ENCODE data around the gene PRSS53.

Gene PRSS53

GRCh38 chr16:31055613-31056012 is 33.1 kb downstream of the PRSS53 start:
- DNase-seq (ENCODE audit: insufficient read length, low spot score) (no peak), FAIRE-seq (no peak)

- DNase-seq (ENCODE audit: insufficient read length, low spot score) (no peak), FAIRE-seq (no peak)
Observed at GRCh38 chr16:31052114-31052513, 36.6 kb downstream of the PRSS53 start.

DNA sequence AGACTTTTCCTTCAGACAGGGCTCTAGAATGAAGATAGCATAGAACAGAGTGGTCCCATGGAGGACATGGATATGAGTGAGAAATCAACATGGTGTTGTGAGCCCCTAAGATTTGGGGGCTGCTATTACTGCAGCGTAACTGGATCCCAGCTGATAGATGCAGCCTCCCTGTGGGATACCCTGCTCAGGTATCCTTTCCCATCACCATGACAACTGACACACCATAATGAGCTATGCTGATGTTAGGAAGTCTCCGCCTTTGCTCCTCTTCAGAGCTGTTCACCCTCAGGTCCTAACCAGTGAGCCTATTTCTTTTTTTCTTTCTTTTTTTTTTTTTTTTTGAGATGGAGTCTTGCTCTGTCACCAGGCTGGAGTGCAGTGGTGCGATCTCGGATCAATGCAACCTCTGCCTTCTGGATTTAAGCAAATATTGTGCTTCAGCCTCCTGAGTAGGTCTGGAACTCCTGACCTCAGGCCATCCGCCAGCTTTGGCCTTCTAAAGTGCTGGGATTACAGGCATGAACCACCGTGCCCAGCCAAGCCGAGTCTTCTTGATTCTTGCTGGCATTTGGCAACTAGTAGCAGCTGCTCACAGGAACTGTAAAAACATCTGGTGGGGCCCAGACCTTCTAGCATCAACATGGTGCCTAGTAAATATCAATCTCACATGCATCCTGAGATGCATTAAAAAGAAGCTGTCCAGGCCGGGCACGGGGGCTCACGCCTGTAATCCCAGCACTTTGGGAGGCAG is 38.3 kb downstream of the PRSS53 start:
- DNase-seq (ENCODE audit: insufficient read length, low spot score): no peak

DNA sequence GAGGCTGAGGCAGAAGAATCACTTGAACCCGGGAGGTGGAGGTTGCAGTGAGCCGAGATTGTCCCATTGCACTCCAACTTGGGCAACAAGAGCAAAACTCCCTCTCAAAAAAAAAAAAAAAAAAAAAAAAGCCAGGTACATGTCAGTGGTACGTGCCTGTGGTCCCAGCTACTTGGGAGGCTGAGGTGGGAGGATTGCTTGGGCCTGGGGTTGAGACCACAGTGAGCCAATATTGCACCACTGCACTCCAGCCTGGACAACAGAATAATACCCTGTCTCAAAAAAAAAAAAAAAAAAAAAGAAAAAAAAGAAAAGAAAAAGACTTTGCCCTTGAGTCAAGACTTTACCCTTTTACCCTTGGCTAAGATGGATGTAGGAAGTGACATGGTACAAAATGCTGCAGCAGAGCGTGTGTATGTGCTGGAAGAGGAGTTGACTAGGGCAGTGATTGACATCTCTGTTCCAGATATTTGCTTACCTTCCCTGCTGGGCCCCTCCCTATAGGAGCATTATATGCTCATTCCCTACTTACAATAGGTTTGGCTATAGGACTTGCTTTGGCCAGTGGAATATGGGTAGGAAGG is 44.8 kb downstream of the PRSS53 start:
- no peak for FAIRE-seq

More for the DNA sequence above, 38.3 kb downstream of the PRSS53 start:
- no peak for FAIRE-seq

DNA sequence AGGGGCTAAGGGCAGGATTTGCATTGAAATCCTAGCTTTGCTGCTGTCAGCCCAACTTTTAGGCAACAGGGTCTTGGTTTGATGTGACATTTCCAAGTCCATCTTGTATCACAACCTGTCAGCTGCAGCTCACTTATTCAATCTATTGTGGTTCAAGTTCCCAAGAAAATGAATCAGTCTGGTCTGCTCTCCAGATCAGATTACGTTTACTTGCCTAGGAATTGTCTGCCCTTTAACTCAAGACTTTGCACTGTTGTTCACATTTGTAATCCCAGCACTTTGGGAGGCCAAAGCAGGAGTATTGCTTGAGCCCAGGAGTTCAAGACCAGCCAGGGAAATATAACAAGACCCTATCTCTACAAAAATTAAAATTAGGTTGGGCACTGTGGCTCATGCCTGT is 45.4 kb downstream of the PRSS53 start:
- no peak for DNase-seq (ENCODE audit: insufficient read length, low spot score)

More for the DNA sequence above, 44.8 kb downstream of the PRSS53 start:
- DNase-seq (ENCODE audit: insufficient read length, low spot score): no peak

DNA sequence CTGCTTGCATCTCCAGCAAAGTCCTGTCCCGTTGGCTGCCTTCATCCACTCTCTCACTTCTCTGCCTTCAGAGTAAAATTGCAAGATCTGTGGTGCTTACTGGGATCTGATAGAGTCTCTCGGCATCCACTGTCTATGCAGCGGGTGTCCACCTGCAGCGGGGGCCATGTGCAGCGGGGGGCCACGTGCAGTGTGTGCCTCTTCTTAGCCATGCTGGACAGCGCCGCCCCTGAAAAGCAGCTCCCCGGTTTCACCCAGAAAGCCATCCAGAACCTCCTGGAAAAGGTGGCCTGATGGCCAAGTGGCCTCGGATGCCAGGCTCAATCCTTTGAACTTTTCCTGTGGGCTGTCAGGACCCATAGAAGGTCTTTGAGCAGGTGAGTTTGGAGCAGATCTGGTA is 45.9 kb downstream of the PRSS53 start:
- DNase-seq (ENCODE audit: insufficient read length, low spot score) (no peak), FAIRE-seq (no peak)

More for the DNA sequence above, 45.4 kb downstream of the PRSS53 start:
- no peak for FAIRE-seq

DNA sequence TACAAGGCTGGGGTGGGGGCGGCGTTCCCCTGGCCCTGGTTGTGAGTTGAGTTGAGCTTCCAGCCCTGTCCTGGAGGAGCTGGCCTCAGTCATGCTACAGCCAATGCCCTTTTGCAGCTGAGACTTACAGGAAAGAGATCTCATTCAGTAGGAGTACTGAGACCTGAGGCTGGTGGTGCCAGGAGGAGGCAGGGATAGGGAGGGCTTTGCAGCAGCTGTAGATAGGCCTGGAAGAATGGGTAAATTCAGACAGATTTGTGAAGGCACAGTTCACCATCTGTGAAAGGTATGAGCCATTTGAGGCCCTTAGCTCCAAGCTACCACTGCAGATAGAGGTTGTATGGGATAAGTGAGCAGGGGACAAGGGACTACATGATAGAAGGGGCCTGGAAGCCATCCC is 49.8 kb downstream of the PRSS53 start:
- FAIRE-seq (no peak), DNase-seq (ENCODE audit: insufficient read length, low spot score) (no peak)

GRCh38 chr16:31036691-31037090 is 52.1 kb downstream of the PRSS53 start:
- FAIRE-seq (no peak), DNase-seq (ENCODE audit: insufficient read length, low spot score) (no peak)

- DNase-seq (ENCODE audit: insufficient read length, low spot score) (peak; percentile 91), FAIRE-seq (peak; percentile 86)
Observed at GRCh38 chr16:31033709-31034492, 54.8 kb downstream of the PRSS53 start.

All from GM19239 (cell line).